HL-60 (cell line): ENCODE data around the gene B3GALNT2.

Source experiments
- DNase-seq, 2 experiments: peaks; one replicate each; pipeline ENCODE4 v3.0.0-alpha.2; 2010 to 2020; ENCODE audit warnings: low read depth in 1 of 2, low spot score in 1 of 2
- H3K27ac ChIP-seq: fragments of 250-450 bp; sonication (Bioruptor Pico); replicated peaks from 2 replicates; pipeline ENCODE4 v1.5.1; 2020; ENCODE audit warnings: mild to moderate bottlenecking, moderate library complexity
- H3K27me3 ChIP-seq: fragments of 250-450 bp; sonication (Bioruptor Pico); 2 replicates; pipeline ENCODE4 v1.5.1; 2021; ENCODE audit warnings: mild to moderate bottlenecking, moderate library complexity; ENCODE audit not compliant: insufficient read depth, poor library complexity, severe bottlenecking
- H3K4me3 ChIP-seq: replicated peaks from 2 replicates; pipeline ENCODE4 v1.5.1; 2011; ENCODE audit warnings: mild to moderate bottlenecking, control low read depth, low read length; ENCODE audit not compliant: insufficient read depth
- CTCF ChIP-seq: IDR thresholded peaks from one replicate; pipeline ENCODE4 v1.5.1; 2011; ENCODE audit warnings: low read length, control low read depth, inconsistent platforms; ENCODE audit not compliant: insufficient read depth
- GABPA ChIP-seq: IDR thresholded peaks from 2 replicates; pipeline ENCODE4 v1.6.1; 2012; ENCODE audit warnings: low read depth
- POLR2AphosphoS5 ChIP-seq: IDR thresholded peaks from 2 replicates; pipeline ENCODE4 v1.6.1; 2012; ENCODE audit warnings: low read depth
- REST ChIP-seq: IDR thresholded peaks from 2 replicates; pipeline ENCODE4 v1.6.1; 2012; ENCODE audit warnings: low read depth; ENCODE audit not compliant: insufficient replicate concordance
- SPI1 ChIP-seq: IDR thresholded peaks from 2 replicates; pipeline ENCODE4 v1.6.1; 2012; ENCODE audit warnings: low read depth, mild to moderate bottlenecking, borderline replicate concordance

B3GALNT2 gene

GRCh38 chr1:235450886-235451483 is 53.3 kb downstream of the B3GALNT2 start:
- no peak for DNase-seq
- Histone ChIP-seq H3K27me3 (no peaks in the 10 kb centered on the region), H3K4me3 (no peak overlapping the region), H3K27ac (no peak overlapping the region)
- TF ChIP-seq SPI1: no peak
- TF ChIP-seq CTCF: no peak
- TF ChIP-seq REST: no peak
- TF ChIP-seq POLR2AphosphoS5: no peak
- TF ChIP-seq GABPA: no peak

- H3K4me3 ChIP-seq: no peak overlapping the region
- TF ChIP-seq REST (no peak), POLR2AphosphoS5 (no peak), CTCF (no peak), GABPA (no peak), SPI1 (no peak)
- H3K27me3 ChIP-seq: no peaks in the 10 kb centered on the region
- H3K27ac ChIP-seq: no peak overlapping the region
- no peak for DNase-seq
Observed at GRCh38 chr1:235450433-235450832, 53.8 kb downstream of the B3GALNT2 start.

- Histone ChIP-seq H3K27ac (no peak overlapping the region), H3K4me3 (no peak overlapping the region), H3K27me3 (no peaks in the 10 kb centered on the region)
- DNase-seq: no peak
- TF ChIP-seq REST (no peak), POLR2AphosphoS5 (no peak), CTCF (no peak), GABPA (no peak), SPI1 (no peak)
Observed at GRCh38 chr1:235448616-235449015, 55.6 kb downstream of the B3GALNT2 start.
